ENCODE data around the gene CLSTN3. TPM values are rescaled to one million over a fixed set of nuclear protein-coding genes. Genes with fewer than 3 reads are reported as not detected.
A peak's percentile ranks its signal among the peaks of the same experiment; 100 is the strongest.

Gene CLSTN3
- total RNA-seq (36.5 and 41.2 TPM in 2 replicates), polyA plus RNA-seq (23.1 and 31.7 TPM in 2 replicates), polyA minus RNA-seq (17.4 and 32.3 TPM in 2 replicates)
- total RNA-seq (2013), result 4.2 TPM

GRCh38 chr12:7129872-7130691, at the start of gene CLSTN3:
Gene CLSTN3, plus strand, starts transcription at chr12:7130371. Its CDS starts 278 bp downstream, at chr12:7130649.
- Histone ChIP-seq H3K4me1 (ENCODE audit: control insufficient read depth in 2 of 2, insufficient read depth in 2 of 2, low read length in 2 of 2) (peaks cover 16 to 26% of the 10 kb centered on the region in 2 donors), H2AFZ (ENCODE audit: insufficient read depth, low read depth, low read length, poor library complexity, severe bottlenecking) (peak within 1 kb of the TSS; percentile 88), H3K79me2 (ENCODE audit: control insufficient read depth, insufficient read depth, low read length) (no peaks in the 10 kb centered on the region), H3K27me3 (replicated peaks in 1 of 4; ENCODE audit: control extremely low read depth in 1 of 4, control insufficient read depth in 3 of 4, insufficient read depth in 4 of 4, low read length in 3 of 4) (no peaks in the 10 kb centered on the region), H3K9me3 (ENCODE audit: control extremely low read depth in 1 of 3, control insufficient read depth in 2 of 3, insufficient read depth in 1 of 3, low read length in 2 of 3) (no peaks in the 10 kb centered on the region), H3K4me3 (ENCODE audit: control extremely low read depth in 1 of 5, extremely low read depth in 1 of 5, insufficient read depth in 1 of 5, low read depth in 2 of 5, low read length in 4 of 5) (peak within 1 kb of the TSS; percentile 53 to 92 (median 75)), H4K20me1 (ENCODE audit: control insufficient read depth, insufficient read depth, low read length, poor library complexity, severe bottlenecking) (no peaks in the 10 kb centered on the region), H3K27ac (ENCODE audit: low read length in 2 of 2) (peak within 1 kb of the TSS; percentile 10 to 54), H3K36me3 (replicated peaks in 1 of 2; ENCODE audit: control extremely low read depth in 1 of 2, control insufficient read depth in 1 of 2, extremely low read depth in 1 of 2, insufficient read depth in 2 of 2, low read length in 1 of 2) (no peaks in the 10 kb centered on the region), H3K4me2 (replicated peaks; ENCODE audit: low read depth, low read length, poor library complexity, severe bottlenecking) (peak within 1 kb of the TSS; percentile 99), H3K9ac (ENCODE audit: low read length) (peak within 1 kb of the TSS; percentile 92)
- Mint-ChIP-seq H3K27ac (peak within 1 kb of the TSS; percentile 87), H3K4me3 (peak within 1 kb of the TSS; percentile 98), H3K9me3 (ENCODE audit: insufficient read depth) (no peaks in the 10 kb centered on the region), H3K27me3 (no peaks in the 10 kb centered on the region), H3K4me1 (peaks cover 30% of the 10 kb centered on the region)
- ChIA-PET POLR2A (interaction anchor here (0.6 to 0.9 kb wide), 3 partner anchors 9 to 543 kb away, joined by 3 read pairs; no protein-coding TSS in a partner anchor), CTCF (interaction anchor here (1.3 to 1.9 kb wide), 2 partner anchors 10 to 21 kb away, joined by 3 to 5 read pairs; partner anchors contain the start of gene C1RL)
- peak; percentile 90 for ATAC-seq (ENCODE audit: low read depth)
- DNase-seq, result peak; percentile 91
- TF ChIP-seq CTCF (IDR thresholded peaks at IDR 0.05), result no peak
- no peak for TF ChIP-seq EZH2 (IDR thresholded peaks at IDR 0.05; ENCODE audit: borderline replicate concordance, insufficient read depth, low read depth, low read length, poor library complexity, severe bottlenecking)
- under 1% methylated on average over 24 of the region's 40 CpGs for WGBS (ENCODE audit: insufficient coverage)
- intact Hi-C loops (cut with micrococcal nuclease), result loop anchor here (1.0 to 2.0 kb wide), 5 partner anchors 17 to 897 kb away; partner anchors contain the start of genes LPCAT3, PEX5 and SPSB2

GRCh38 chr12:7081037-7081436, 49.1 kb upstream of the CLSTN3 start:
- ChIA-PET POLR2A (interaction anchor here (0.6 to 0.7 kb wide), 2 partner anchors 8 to 26 kb away, joined by 3 read pairs; no protein-coding TSS in a partner anchor), CTCF (interaction anchor here (0.7 to 1.1 kb wide), 2 partner anchors 14 to 154 kb away, joined by 4 read pairs; no protein-coding TSS in a partner anchor)
- H3K4me3 ChIP-seq (ENCODE audit: control extremely low read depth in 1 of 5, extremely low read depth in 1 of 5, insufficient read depth in 1 of 5, low read depth in 2 of 5, low read length in 4 of 5), result no peak overlapping the region
- H3K4me2 ChIP-seq (replicated peaks; ENCODE audit: low read depth, low read length, poor library complexity, severe bottlenecking), result no peak overlapping the region
- no peak overlapping the region for H3K9ac ChIP-seq (ENCODE audit: low read length)
- peaks cover 3% of the 10 kb centered on the region for H3K9me3 Mint-ChIP-seq (ENCODE audit: insufficient read depth)
- H4K20me1 ChIP-seq (ENCODE audit: control insufficient read depth, insufficient read depth, low read length, poor library complexity, severe bottlenecking), result no peaks in the 10 kb centered on the region
- no peak overlapping the region for H2AFZ ChIP-seq (ENCODE audit: insufficient read depth, low read depth, low read length, poor library complexity, severe bottlenecking)
- no peak overlapping the region for H3K27ac ChIP-seq (ENCODE audit: low read length in 2 of 2)
- H3K36me3 ChIP-seq (replicated peaks in 1 of 2; ENCODE audit: control extremely low read depth in 1 of 2, control insufficient read depth in 1 of 2, extremely low read depth in 1 of 2, insufficient read depth in 2 of 2, low read length in 1 of 2), result no peaks in the 10 kb centered on the region
- H3K79me2 ChIP-seq (ENCODE audit: control insufficient read depth, insufficient read depth, low read length), result no peaks in the 10 kb centered on the region
- intact Hi-C loops (cut with micrococcal nuclease), result no loop called here
- DNase-seq, result no peak
- no peaks in the 10 kb centered on the region for H3K9me3 ChIP-seq (ENCODE audit: control extremely low read depth in 1 of 3, control insufficient read depth in 2 of 3, insufficient read depth in 1 of 3, low read length in 2 of 3)
- no peak overlapping the region for H3K27ac Mint-ChIP-seq
- peaks cover 10% of the 10 kb centered on the region for H3K27me3 Mint-ChIP-seq
- no peak for ATAC-seq (ENCODE audit: low read depth)
- H3K4me3 Mint-ChIP-seq, result no peak overlapping the region
- no peaks in the 10 kb centered on the region for H3K27me3 ChIP-seq (replicated peaks in 1 of 4; ENCODE audit: control extremely low read depth in 1 of 4, control insufficient read depth in 3 of 4, insufficient read depth in 4 of 4, low read length in 3 of 4)
- H3K4me1 ChIP-seq (ENCODE audit: control insufficient read depth in 2 of 2, insufficient read depth in 2 of 2, low read length in 2 of 2), result no peaks in the 10 kb centered on the region
- no peaks in the 10 kb centered on the region for H3K4me1 Mint-ChIP-seq
- TF ChIP-seq EZH2 (IDR thresholded peaks at IDR 0.05; ENCODE audit: borderline replicate concordance, insufficient read depth, low read depth, low read length, poor library complexity, severe bottlenecking), result no peak
- no peak for TF ChIP-seq CTCF (IDR thresholded peaks at IDR 0.05)
- WGBS (ENCODE audit: insufficient coverage), result 94% methylated on average over 13 of the region's 14 CpGs
